K562 (cell line): Measurements from ENCODE around the gene DPPA4. TPM values are rescaled to one million over a fixed set of nuclear protein-coding genes. Genes with fewer than 3 reads are reported as not detected.

ENCODE experiments used
- ATAC-seq: fragments of 200-7000 bp; cut with Tn5 transposase; 3 replicates; pipeline ENCODE4 v1.9.1; 2020; ENCODE audit warnings: moderate library complexity
- BruUV-seq: library from RNA; stranded (reverse); fragments of 400-500 nt; replicated peaks from 2 replicates; lab custom pipeline; 2021; lab: Mats Ljungman, UMichigan
- CTCF ChIA-PET: fragments of 300-600 bp; formaldehyde crosslinking; extraction: SDS; loops from one replicate; lab custom pipeline; 2021; ENCODE audit warnings: low intra/inter-chr PET ratio; lab: Yijun Ruan, JAX
- POLR2A ChIA-PET: fragments of 300-600, 350-650 bp; sonication (Branson Sonifier 250); formaldehyde crosslinking; extraction: SDS; loops from one replicate; lab custom pipeline; 2021; ENCODE audit warnings: antibody characterized with exemption, inconsistent platforms; lab: Yijun Ruan, JAX
- DNase-seq, 4 experiments: peaks; one replicate each; pipeline versions ENCODE4 v3.0.0 to v3.0.0-alpha.2; 2011 to 2018; ENCODE audit warnings: low spot score in 3 of 4, mixed read lengths in 3 of 4; ENCODE audit errors: extremely low read depth in 1 of 4
- FAIRE-seq: peaks from 2 replicates; lab custom pipeline; 2011; peaks lifted over from hg19 to GRCh38; lab: Jason Lieb, UNC
- H2AFZ ChIP-seq: 2 replicates; pipeline ENCODE4 v1.6.0; 2011; ENCODE audit warnings: low read depth, low read length, control low read depth, inconsistent platforms
- H3K27ac ChIP-seq: fragments of 200-600 bp; 3 replicates; pipeline ENCODE4 v1.8.0; 2011; ENCODE audit warnings: low read depth, mild to moderate bottlenecking, control low read depth, inconsistent platforms, low read length, moderate library complexity, mixed read lengths; ENCODE audit errors: extremely low read depth
- H3K27me3 ChIP-seq, 2 experiments: fragments of 300-600 bp in 1 of 2; 2 replicates in 1 of 2; 3 replicates in 1 of 2; pipeline versions ENCODE4 v1.6.0 to v1.8.0; 2011; ENCODE audit warnings: inconsistent platforms in 2 of 2, low read length in 2 of 2, mild to moderate bottlenecking in 1 of 2, mixed read lengths in 1 of 2, moderate library complexity in 1 of 2; ENCODE audit not compliant: control insufficient read depth in 2 of 2, insufficient read depth in 2 of 2
- H3K36me3 ChIP-seq: fragments of 300-600 bp; 3 replicates; pipeline ENCODE4 v1.8.0; 2011; ENCODE audit warnings: mild to moderate bottlenecking, low read length, inconsistent platforms; ENCODE audit not compliant: control insufficient read depth, insufficient read depth
- H3K4me1 ChIP-seq, 2 experiments: fragments of 200-600 bp in 1 of 2; replicated peaks in 1 of 2; 2 replicates in 1 of 2; 3 replicates in 1 of 2; pipeline versions ENCODE4 v1.5.1 to v1.8.0; 2011; ENCODE audit warnings: inconsistent platforms in 2 of 2, low read length in 2 of 2, mild to moderate bottlenecking in 1 of 2, mixed read lengths in 1 of 2, moderate library complexity in 1 of 2; ENCODE audit not compliant: control insufficient read depth in 2 of 2, insufficient read depth in 2 of 2
- H3K4me2 ChIP-seq: 2 replicates; pipeline ENCODE4 v1.6.1; 2011; ENCODE audit warnings: low read length, control low read depth, inconsistent platforms, mixed read lengths; ENCODE audit not compliant: insufficient read depth
- H3K4me3 ChIP-seq: fragments of 200-600 bp; sonication (generic), shearing (Covaris generic); 2 replicates; pipeline ENCODE4 v1.5.1; 2016; ENCODE audit warnings: control low read depth, inconsistent platforms
- H3K79me2 ChIP-seq: fragments of 200-600 bp; 3 replicates; pipeline ENCODE4 v1.8.0; 2011; ENCODE audit warnings: low read length, inconsistent platforms; ENCODE audit not compliant: control insufficient read depth, insufficient read depth
- H3K9ac ChIP-seq, 2 experiments: 2 replicates each; pipeline versions ENCODE4 v1.6.0 to v1.6.1; 2011; ENCODE audit warnings: low read depth in 2 of 2, low read length in 2 of 2, control low read depth in 1 of 2, inconsistent platforms in 1 of 2, mild to moderate bottlenecking in 1 of 2, mixed read lengths in 1 of 2; ENCODE audit not compliant: insufficient read depth in 1 of 2
- H3K9me1 ChIP-seq: one replicate; pipeline ENCODE4 v1.6.0; 2011; ENCODE audit warnings: inconsistent platforms, mild to moderate bottlenecking, low read length, moderate library complexity; ENCODE audit not compliant: control insufficient read depth, insufficient read depth
- H3K9me3 ChIP-seq: replicated peaks from 2 replicates; pipeline ENCODE4 v1.5.1; 2011; ENCODE audit warnings: low read depth, low read length, inconsistent platforms; ENCODE audit not compliant: control insufficient read depth, insufficient read depth
- H4K20me1 ChIP-seq: replicated peaks from 2 replicates; pipeline ENCODE4 v1.6.1; 2011; ENCODE audit warnings: low read length, inconsistent platforms, mixed read lengths; ENCODE audit not compliant: control insufficient read depth, insufficient read depth
- ATF7 ChIP-seq: fragments of 450-650 bp; IDR thresholded peaks from 2 replicates; pipeline ENCODE4 v1.7.1; 2014; ENCODE audit warnings: mild to moderate bottlenecking, moderate library complexity
- CREM ChIP-seq: IDR thresholded peaks from 2 replicates; pipeline ENCODE4 v1.6.1; 2014; ENCODE audit warnings: antibody characterized with exemption, low read depth
- ESRRA ChIP-seq: fragments of 450-650 bp; IDR thresholded peaks from 2 replicates; pipeline ENCODE4 v1.6.1; 2014; ENCODE audit warnings: low read depth, mild to moderate bottlenecking, moderate library complexity, borderline replicate concordance
- EZH2 ChIP-seq: IDR thresholded peaks from 2 replicates; pipeline ENCODE4 v1.6.1; 2012; ENCODE audit warnings: low read depth, mild to moderate bottlenecking, inconsistent platforms, low read length, borderline replicate concordance
- FOXJ2 ChIP-seq: fragments of 200-800 bp; sonication (Bioruptor generic); IDR thresholded peaks from 2 replicates; pipeline ENCODE4 v1.6.1; 2016; ENCODE audit warnings: missing genetic modification characterization, missing compliant biosample characterization
- MIER1 ChIP-seq: fragments of 450-650 bp; IDR thresholded peaks from 2 replicates; pipeline ENCODE4 v1.6.1; 2016; ENCODE audit warnings: antibody characterized with exemption, mild to moderate bottlenecking, low read depth
- MTA3 ChIP-seq: fragments of 450-650 bp; formaldehyde crosslinking; IDR thresholded peaks from 2 replicates; pipeline ENCODE4 v1.6.1; 2017; ENCODE audit warnings: mild to moderate bottlenecking, borderline replicate concordance
- PTBP1 ChIP-seq: fragments of 200-400 bp; formaldehyde crosslinking; IDR thresholded peaks from 2 replicates; pipeline ENCODE4 v1.6.1; 2017; ENCODE audit warnings: low read depth, low read length
- SRSF7 ChIP-seq: fragments of 200-400 bp; formaldehyde crosslinking; optimal IDR thresholded peaks from 2 replicates; pipeline ENCODE3; 2017; ENCODE audit warnings: mild to moderate bottlenecking, low read depth, low read length
- U2AF1 ChIP-seq: fragments of 200-400 bp; formaldehyde crosslinking; optimal IDR thresholded peaks from 2 replicates; pipeline ENCODE3; 2017; ENCODE audit warnings: mild to moderate bottlenecking, low read depth, low read length, moderate library complexity
- ZSCAN29 ChIP-seq: fragments of 450-650 bp; IDR thresholded peaks from 2 replicates; pipeline ENCODE4 v1.6.1; 2017
- WGBS: fragments of 100-300 bp; shearing (Covaris generic); methylation state at CpG from one replicate; pipeline ENCODE4 v1.1.6; 2016; ENCODE audit warnings: low coverage, mixed read lengths; ENCODE audit not compliant: insufficient coverage; ENCODE audit errors: missing lambda C conversion rate; 5-methylcytosine and 5-hydroxymethylcytosine counted together
- in situ Hi-C: fragments of 300-500 bp; cut with MboI; formaldehyde crosslinking; loops from 4 replicates; pipeline ENCODE4 v1.15.0; 2018; ENCODE audit warnings: inconsistent platforms, mixed read lengths
- intact Hi-C: fragments of 100-400 bp; cut with micrococcal nuclease; formaldehyde crosslinking; loops from 2 replicates; pipeline ENCODE4 v1.14.2; 2022
- polyA plus RNA-seq, 8 experiments: library from polyadenylated mRNA; depleted of rRNA in 4 of 8; stranded (reverse) in 5 of 8; unstranded in 3 of 8; fragments of >200 nt; fragmentation: Nextera tagmentation in 2 of 8; fragmentation: Illumina TruSeq in 1 of 8; extraction: Ambion mirVana in 2 of 8; extraction: Trizol in 1 of 8; gene quantifications; 2 replicates each; pipeline versions ENCODE4 v1.2.1 to v1.2.3, GENCODE V29; 2011 to 2014; ENCODE audit warnings: inconsistent platforms in 1 of 8, missing spikeins in 1 of 8
- total RNA-seq, 7 experiments: library from RNA; depleted of rRNA in 6 of 7; stranded (reverse); fragments of >200 nt in 6 of 7; fragmentation: Illumina TruSeq in 2 of 7; extraction: Trizol in 2 of 7; gene quantifications; 2 replicates each; pipeline versions ENCODE4 v1.2.1 to v1.2.3, GENCODE V29; 2011 to 2021; ENCODE audit warnings: low replicate concordance in 1 of 7
- TF ChIP-seq, protein P1 (sequence below): fragments of 450-650 bp; formaldehyde crosslinking; IDR thresholded peaks from 2 replicates; pipeline ENCODE4 v1.4.0; 2020; ENCODE audit warnings: mild to moderate bottlenecking, moderate library complexity
- TF ChIP-seq, protein P2 (sequence below), 2 experiments: fragments of 450-650 bp in 1 of 2; sonication (generic) in 1 of 2; formaldehyde crosslinking in 1 of 2; IDR thresholded peaks in 1 of 2; conservative IDR thresholded peaks in 1 of 2; 2 replicates each; pipeline versions ENCODE4 v1.6.1 to v1.8.1; 2016 to 2023; ENCODE audit warnings: mild to moderate bottlenecking in 2 of 2, moderate library complexity in 2 of 2, inconsistent platforms in 1 of 2, missing genetic modification reagents in 1 of 2
- TF ChIP-seq, protein P3 (sequence below): fragments of 150-350 bp; IDR thresholded peaks from 2 replicates; pipeline ENCODE4 v1.6.1; 2014; ENCODE audit warnings: low read depth, mild to moderate bottlenecking, low read length, borderline replicate concordance
- TF ChIP-seq, protein P4 (sequence below): sonication (generic); formaldehyde crosslinking; IDR thresholded peaks from 2 replicates; pipeline ENCODE4 v1.8.1; 2023; ENCODE audit warnings: mild to moderate bottlenecking, missing genetic modification reagents

Gene DPPA4
- total and polyA plus RNA-seq, 9 of the 15 experiments (the other 6 are each of a cell fraction or from before 2014, with no cell fraction given), result 0.53 TPM; not detected in 8

DNA sequence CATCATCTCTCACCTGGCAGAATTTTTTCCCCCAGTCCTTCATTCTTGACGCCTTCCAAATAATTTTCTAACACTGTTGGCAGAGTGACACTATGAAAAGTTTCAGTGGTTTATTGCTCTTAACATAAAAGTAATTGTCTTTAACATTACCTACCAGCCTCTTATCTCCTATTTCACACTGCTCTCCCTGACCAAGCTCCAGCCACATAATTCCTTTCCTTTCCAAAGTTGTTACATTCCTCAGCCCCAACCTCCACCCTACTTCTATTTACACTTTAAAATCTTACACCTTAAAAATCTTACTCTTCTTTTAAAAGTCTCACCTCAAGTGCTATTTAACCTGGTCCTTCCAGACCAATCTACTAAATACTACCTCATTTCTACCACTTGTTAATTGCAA is 2.8 kb downstream of the DPPA4 start:
- no peaks in the 10 kb centered on the region for H3K36me3 ChIP-seq
- H3K27ac ChIP-seq, result no peak overlapping the region
- no peaks in the 10 kb centered on the region for H3K4me1 ChIP-seq
- ATAC-seq (no peak), DNase-seq (no peak), FAIRE-seq (no peak)
- intact Hi-C loops (no loop called here), in situ Hi-C loops (no loop called here)
- H3K9me1 ChIP-seq, result no peaks in the 10 kb centered on the region
- no TSS peak for BruUV-seq
- no peaks in the 10 kb centered on the region for H3K9me3 ChIP-seq
- no peaks in the 10 kb centered on the region for H3K79me2 ChIP-seq
- H2AFZ ChIP-seq, result no peak overlapping the region
- no peak overlapping the region for H3K4me2 ChIP-seq
- ChIA-PET POLR2A (no interaction called here), CTCF (no interaction called here)
- no peaks in the 10 kb centered on the region for H4K20me1 ChIP-seq
- H3K4me3 ChIP-seq, result no peak overlapping the region
- no peaks in the 10 kb centered on the region for H3K27me3 ChIP-seq
- WGBS, result 0% methylated on average over 1 of the region's 1 CpG
- no peak overlapping the region for H3K9ac ChIP-seq
- no peak for TF ChIP-seq ZSCAN29
- TF ChIP-seq, protein P1, sequence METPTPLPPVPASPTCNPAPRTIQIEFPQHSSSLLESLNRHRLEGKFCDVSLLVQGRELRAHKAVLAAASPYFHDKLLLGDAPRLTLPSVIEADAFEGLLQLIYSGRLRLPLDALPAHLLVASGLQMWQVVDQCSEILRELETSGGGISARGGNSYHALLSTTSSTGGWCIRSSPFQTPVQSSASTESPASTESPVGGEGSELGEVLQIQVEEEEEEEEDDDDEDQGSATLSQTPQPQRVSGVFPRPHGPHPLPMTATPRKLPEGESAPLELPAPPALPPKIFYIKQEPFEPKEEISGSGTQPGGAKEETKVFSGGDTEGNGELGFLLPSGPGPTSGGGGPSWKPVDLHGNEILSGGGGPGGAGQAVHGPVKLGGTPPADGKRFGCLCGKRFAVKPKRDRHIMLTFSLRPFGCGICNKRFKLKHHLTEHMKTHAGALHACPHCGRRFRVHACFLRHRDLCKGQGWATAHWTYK (CRISPR knock-in tag), result no peak
- TF ChIP-seq, protein P2, sequence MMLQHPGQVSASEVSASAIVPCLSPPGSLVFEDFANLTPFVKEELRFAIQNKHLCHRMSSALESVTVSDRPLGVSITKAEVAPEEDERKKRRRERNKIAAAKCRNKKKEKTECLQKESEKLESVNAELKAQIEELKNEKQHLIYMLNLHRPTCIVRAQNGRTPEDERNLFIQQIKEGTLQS (IDR thresholded peaks at IDR 0.05), result no peak
- TF ChIP-seq, protein P2 (CRISPR knock-in tag; conservative IDR thresholded peaks at IDR 0.05), result no peak
- no peak for TF ChIP-seq ESRRA
- TF ChIP-seq FOXJ2 (tag), result no peak
- TF ChIP-seq, protein P3, sequence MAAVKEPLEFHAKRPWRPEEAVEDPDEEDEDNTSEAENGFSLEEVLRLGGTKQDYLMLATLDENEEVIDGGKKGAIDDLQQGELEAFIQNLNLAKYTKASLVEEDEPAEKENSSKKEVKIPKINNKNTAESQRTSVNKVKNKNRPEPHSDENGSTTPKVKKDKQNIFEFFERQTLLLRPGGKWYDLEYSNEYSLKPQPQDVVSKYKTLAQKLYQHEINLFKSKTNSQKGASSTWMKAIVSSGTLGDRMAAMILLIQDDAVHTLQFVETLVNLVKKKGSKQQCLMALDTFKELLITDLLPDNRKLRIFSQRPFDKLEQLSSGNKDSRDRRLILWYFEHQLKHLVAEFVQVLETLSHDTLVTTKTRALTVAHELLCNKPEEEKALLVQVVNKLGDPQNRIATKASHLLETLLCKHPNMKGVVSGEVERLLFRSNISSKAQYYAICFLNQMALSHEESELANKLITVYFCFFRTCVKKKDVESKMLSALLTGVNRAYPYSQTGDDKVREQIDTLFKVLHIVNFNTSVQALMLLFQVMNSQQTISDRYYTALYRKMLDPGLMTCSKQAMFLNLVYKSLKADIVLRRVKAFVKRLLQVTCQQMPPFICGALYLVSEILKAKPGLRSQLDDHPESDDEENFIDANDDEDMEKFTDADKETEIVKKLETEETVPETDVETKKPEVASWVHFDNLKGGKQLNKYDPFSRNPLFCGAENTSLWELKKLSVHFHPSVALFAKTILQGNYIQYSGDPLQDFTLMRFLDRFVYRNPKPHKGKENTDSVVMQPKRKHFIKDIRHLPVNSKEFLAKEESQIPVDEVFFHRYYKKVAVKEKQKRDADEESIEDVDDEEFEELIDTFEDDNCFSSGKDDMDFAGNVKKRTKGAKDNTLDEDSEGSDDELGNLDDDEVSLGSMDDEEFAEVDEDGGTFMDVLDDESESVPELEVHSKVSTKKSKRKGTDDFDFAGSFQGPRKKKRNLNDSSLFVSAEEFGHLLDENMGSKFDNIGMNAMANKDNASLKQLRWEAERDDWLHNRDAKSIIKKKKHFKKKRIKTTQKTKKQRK, result no peak
- no peak for TF ChIP-seq MTA3
- no peak for TF ChIP-seq U2AF1
- no peak for TF ChIP-seq PTBP1
- TF ChIP-seq MIER1, result no peak
- TF ChIP-seq, protein P4, sequence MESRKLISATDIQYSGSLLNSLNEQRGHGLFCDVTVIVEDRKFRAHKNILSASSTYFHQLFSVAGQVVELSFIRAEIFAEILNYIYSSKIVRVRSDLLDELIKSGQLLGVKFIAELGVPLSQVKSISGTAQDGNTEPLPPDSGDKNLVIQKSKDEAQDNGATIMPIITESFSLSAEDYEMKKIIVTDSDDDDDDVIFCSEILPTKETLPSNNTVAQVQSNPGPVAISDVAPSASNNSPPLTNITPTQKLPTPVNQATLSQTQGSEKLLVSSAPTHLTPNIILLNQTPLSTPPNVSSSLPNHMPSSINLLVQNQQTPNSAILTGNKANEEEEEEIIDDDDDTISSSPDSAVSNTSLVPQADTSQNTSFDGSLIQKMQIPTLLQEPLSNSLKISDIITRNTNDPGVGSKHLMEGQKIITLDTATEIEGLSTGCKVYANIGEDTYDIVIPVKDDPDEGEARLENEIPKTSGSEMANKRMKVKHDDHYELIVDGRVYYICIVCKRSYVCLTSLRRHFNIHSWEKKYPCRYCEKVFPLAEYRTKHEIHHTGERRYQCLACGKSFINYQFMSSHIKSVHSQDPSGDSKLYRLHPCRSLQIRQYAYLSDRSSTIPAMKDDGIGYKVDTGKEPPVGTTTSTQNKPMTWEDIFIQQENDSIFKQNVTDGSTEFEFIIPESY (CRISPR knock-in tag), result no peak
- TF ChIP-seq CREM, result no peak
- TF ChIP-seq EZH2, result no peak
- TF ChIP-seq ATF7, result no peak
- no peak for TF ChIP-seq SRSF7
